ENCODE measurements around the gene CCDC47.
"Not testable (repeated sequence)": the region's sequence is repeated elsewhere in the genome, so short reads cannot be mapped to it uniquely, and the experiment has no call there.

Gene CCDC47

GRCh38 chr17:63773272-63774140 lies at the start of gene CCDC47:
CCDC47 (minus strand) TSS chr17:63773597; CDS start chr17:63766175, 7,422 bp downstream.
- DNase-seq (ENCODE audit: low spot score): peak; percentile 98

DNA sequence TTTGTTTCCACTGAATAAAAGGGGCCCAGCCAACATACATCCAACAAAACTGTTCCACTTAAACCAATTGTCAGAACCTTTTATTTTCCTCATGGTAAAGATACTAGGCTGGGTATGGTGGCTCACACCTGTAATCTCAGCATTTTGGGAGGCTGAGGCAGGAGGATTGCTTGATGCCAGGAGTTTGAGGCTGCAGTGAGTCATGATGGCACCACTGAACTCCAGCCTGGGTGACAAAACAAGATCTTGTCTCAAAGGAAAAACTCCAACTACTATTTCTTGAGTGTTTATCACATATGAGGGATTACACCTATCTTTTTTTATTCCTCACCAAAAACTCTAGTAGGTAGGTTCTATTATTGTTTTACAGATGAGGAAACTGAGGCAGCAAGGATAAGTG lies 49.1 kb upstream of the CCDC47 start:
- DNase-seq (ENCODE audit: low spot score): no peak

GRCh38 chr17:63821804-63822203 lies 48.4 kb upstream of the CCDC47 start:
- DNase-seq (ENCODE audit: low spot score): no peak

GRCh38 chr17:63820963-63821561 lies 47.7 kb upstream of the CCDC47 start:
- DNase-seq (ENCODE audit: low spot score): no peak

GRCh38 chr17:63819585-63820537 lies 46.5 kb upstream of the CCDC47 start:
- no peak for DNase-seq (ENCODE audit: low spot score)

GRCh38 chr17:63819131-63819530 lies 45.7 kb upstream of the CCDC47 start:
- no peak for DNase-seq (ENCODE audit: low spot score)

DNA sequence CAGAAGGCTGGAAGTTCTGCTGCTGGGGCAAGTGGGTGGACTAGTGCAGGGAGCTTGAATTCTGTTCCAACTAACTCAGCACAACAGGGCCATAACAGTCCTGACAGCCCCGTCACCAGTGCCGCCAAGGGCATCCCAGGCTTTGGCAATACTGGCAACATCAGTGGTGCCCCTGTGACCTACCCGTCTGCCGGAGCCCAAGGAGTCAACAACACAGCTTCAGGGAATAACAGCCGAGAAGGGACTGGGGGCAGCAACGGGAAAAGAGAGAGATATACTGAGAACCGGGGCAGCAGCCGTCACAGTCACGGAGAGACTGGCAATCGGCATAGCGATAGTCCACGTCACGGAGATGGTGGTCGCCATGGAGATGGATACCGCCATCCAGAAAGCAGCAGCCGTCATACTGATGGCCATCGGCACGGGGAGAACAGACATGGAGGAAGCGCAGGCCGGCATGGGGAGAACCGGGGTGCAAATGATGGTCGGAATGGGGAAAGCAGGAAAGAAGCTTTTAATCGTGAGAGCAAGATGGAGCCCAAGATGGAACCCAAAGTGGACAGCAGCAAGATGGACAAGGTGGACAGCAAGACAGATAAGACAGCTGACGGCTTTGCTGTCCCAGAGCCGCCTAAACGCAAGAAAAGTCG lies 44.5 kb upstream of the CCDC47 start:
- DNase-seq (ENCODE audit: low spot score): no peak

DNA sequence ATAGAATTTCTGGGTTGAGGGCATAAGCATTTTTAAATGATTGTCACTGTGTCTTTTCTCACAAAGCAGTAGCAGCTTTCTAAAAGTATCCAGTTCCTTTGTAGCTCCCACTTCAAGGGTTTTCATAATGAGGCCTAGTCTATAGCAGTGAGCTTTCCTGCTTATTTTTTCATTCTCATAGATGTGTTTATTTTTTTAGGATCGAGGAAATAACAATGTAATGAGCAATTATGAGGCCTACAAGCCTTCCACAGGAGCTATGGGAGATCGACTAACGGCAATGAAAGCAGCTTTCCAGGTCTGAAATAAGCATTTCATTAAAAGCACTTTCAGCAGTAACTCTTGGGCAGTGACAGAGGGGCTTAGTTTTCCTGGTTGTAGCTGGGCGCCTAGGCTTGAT lies 43.3 kb upstream of the CCDC47 start:
- DNase-seq (ENCODE audit: low spot score): no peak

DNA sequence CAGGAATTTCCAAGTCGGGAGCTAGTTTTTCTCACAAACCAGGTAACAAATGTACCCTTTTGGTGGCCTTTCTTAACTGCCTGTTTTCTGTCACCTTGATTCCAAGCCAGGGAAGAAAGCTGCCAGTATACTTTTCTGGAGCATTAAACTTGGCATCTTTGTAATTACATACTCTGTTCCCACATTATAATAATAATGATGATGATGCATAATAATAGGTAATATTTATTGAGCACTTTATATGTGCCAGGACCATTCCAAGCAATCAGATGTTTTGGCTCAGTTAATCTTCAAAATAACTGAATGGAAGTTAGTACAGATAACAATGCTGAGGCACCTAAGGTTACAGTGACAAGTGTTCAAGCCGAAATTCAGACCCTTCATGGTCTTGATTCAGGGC lies 42.7 kb upstream of the CCDC47 start:
- no peak for DNase-seq (ENCODE audit: low spot score)

GRCh38 chr17:63809970-63810369 lies 36.6 kb upstream of the CCDC47 start:
- peak; percentile 1 for DNase-seq (ENCODE audit: low spot score)

DNA sequence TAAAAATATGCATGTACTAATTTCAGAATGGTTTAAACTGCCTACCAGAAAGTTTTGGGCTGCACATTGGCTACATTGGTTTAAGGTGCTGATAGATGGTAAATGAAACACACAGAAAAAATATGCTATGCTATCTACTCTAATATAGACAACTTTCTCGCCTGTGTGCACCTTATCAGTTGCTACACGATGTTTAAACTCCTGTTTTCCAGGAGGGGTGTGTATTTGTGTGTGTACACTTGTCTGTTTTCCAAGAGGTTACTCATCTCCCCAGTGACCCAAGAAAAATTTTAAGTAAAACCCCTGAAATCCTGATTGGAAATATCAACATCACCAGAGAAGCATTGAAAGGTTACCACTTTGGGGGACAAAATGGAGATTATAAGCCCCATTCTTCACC lies 32.2 kb upstream of the CCDC47 start:
- no peak for DNase-seq (ENCODE audit: low spot score)

DNA sequence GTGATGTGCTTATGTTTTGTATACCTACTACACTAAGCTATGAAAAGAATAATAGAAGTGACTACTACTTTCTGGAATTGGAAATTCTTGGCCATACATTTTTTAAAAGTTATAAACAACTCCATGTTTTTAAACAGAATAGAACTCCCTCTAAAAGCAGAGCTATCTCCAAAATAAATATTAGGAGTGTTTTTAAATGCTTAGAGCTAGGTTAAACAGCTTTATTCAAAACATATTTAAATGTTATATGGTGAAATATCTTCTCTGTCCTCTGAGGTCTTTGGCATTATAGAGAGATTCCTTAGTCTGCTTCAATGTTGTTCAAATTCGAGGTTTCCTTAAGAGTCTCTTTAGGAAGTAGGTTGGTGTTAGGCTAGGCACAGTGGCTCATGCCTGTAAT lies 30.9 kb upstream of the CCDC47 start:
- DNase-seq (ENCODE audit: low spot score): no peak

DNA sequence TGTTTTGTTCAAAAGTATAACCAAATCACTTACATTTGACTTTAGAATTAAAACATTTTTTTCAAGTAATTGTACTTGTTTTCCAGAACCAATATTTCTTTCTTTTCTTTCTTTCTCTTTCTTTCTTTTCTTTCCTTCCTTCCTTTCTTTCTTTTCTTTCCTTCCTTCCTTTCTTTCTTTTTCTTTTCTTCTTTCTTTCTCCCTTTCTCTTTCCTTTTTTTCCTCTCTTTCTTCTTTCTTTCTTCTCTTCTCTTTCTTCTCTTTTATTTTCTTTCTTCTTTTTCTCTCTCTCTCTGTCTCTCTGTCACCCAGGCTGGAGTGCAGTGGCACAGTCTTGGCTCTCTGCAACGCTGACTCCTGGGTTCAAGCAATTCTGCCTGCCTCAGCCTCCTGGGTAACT lies 27.4 kb upstream of the CCDC47 start:
- no peak for DNase-seq (ENCODE audit: low spot score)

GRCh38 chr17:63798572-63799106 lies 25.2 kb upstream of the CCDC47 start:
- no peak for DNase-seq (ENCODE audit: low spot score)

DNA sequence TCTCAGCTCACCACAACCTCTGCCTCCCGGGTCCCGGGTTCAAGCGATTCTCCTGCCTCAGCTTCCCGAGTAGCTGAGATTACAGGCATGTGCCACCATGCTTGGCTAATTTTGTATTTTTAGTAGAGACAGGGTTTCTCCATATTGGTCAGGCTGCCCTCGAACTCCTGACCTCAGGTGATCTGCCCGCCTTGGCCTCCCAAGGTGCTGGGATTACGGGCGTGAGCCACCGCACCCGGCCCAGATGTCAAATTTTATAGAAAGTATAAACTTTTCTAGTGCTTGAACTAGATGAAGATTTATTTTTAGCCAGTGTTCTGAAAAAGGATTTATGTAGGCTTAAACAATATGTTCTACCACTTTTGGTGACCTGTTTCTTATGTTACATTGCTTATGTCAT lies 23.0 kb upstream of the CCDC47 start:
- DNase-seq (ENCODE audit: low spot score): not testable (repeated sequence)

- DNase-seq (ENCODE audit: low spot score): no peak
These were observed 18.8 kb upstream of the CCDC47 start for GRCh38 chr17:63792055-63792729.

GRCh38 chr17:63790057-63790456 lies 16.7 kb upstream of the CCDC47 start:
- DNase-seq (ENCODE audit: low spot score): no peak

GRCh38 chr17:63786971-63787711 lies 13.7 kb upstream of the CCDC47 start:
- DNase-seq (ENCODE audit: low spot score): no peak

GRCh38 chr17:63786117-63786516 lies 12.7 kb upstream of the CCDC47 start:
- no peak for DNase-seq (ENCODE audit: low spot score)

- DNase-seq (ENCODE audit: low spot score): no peak
These were observed 12.2 kb upstream of the CCDC47 start for GRCh38 chr17:63785556-63785955.

Measured in germinal center (tissue), 1 donor.